Mesenchymal stem cell (in vitro differentiated cells and primary cell): ENCODE results near the gene TMEM86B.

ENCODE experiments used
- DNase-seq: peaks from one replicate; pipeline ENCODE4 v3.0.0-alpha.2; 2013
- H2AFZ ChIP-seq: one replicate; pipeline ENCODE4 v1.6.1; 2013; ENCODE audit warnings: low read depth, mild to moderate bottlenecking, control low read depth, inconsistent platforms, low read length, moderate library complexity
- H2AK5ac ChIP-seq: 2 replicates; pipeline ENCODE4 v1.6.1; 2013; ENCODE audit warnings: low read length, moderate library complexity, mild to moderate bottlenecking, inconsistent platforms; ENCODE audit not compliant: severe bottlenecking
- H2BK120ac ChIP-seq: one replicate; pipeline ENCODE4 v1.6.1; 2013; ENCODE audit warnings: low read depth, mild to moderate bottlenecking, inconsistent platforms, low read length, moderate library complexity
- H2BK12ac ChIP-seq, 2 experiments: one replicate each; pipeline ENCODE4 v1.6.1; 2013; ENCODE audit warnings: inconsistent platforms in 2 of 2, low read length in 2 of 2, mild to moderate bottlenecking in 2 of 2, moderate library complexity in 2 of 2, control low read depth in 1 of 2
- H2BK15ac ChIP-seq: one replicate; pipeline ENCODE4 v1.6.1; 2013; ENCODE audit warnings: mild to moderate bottlenecking, low read depth, inconsistent platforms; ENCODE audit not compliant: poor library complexity, severe bottlenecking
- H2BK5ac ChIP-seq: 2 replicates; pipeline ENCODE4 v1.6.1; 2013; ENCODE audit warnings: low read depth, mild to moderate bottlenecking, low read length, control low read depth, inconsistent platforms; ENCODE audit not compliant: poor library complexity, severe bottlenecking
- H3K14ac ChIP-seq, 2 experiments: one replicate each; pipeline ENCODE4 v1.6.1; 2013; ENCODE audit warnings: inconsistent platforms in 2 of 2, low read length in 2 of 2, control low read depth in 1 of 2, mild to moderate bottlenecking in 1 of 2, moderate library complexity in 1 of 2
- H3K18ac ChIP-seq, 2 experiments: one replicate each; pipeline ENCODE4 v1.6.1; 2013; ENCODE audit warnings: inconsistent platforms in 2 of 2, low read length in 2 of 2, control low read depth in 1 of 2, low read depth in 1 of 2, mild to moderate bottlenecking in 1 of 2
- H3K23ac ChIP-seq, 2 experiments: one replicate each; pipeline ENCODE4 v1.6.1; 2013; ENCODE audit warnings: inconsistent platforms in 2 of 2, low read length in 2 of 2, mild to moderate bottlenecking in 2 of 2, moderate library complexity in 2 of 2, control low read depth in 1 of 2
- H3K27ac ChIP-seq: 2 replicates; pipeline ENCODE4 v1.5.1; 2013; ENCODE audit warnings: mild to moderate bottlenecking, moderate library complexity, low read length, control low read depth, inconsistent platforms; ENCODE audit not compliant: poor library complexity, severe bottlenecking
- H3K27me3 ChIP-seq, 2 experiments: 2 replicates each; pipeline versions ENCODE4 v1.6.1 to v1.7.0; 2013; ENCODE audit warnings: low read length in 2 of 2, mild to moderate bottlenecking in 2 of 2, moderate library complexity in 2 of 2, control low read depth in 1 of 2, inconsistent platforms in 1 of 2; ENCODE audit not compliant: control insufficient read depth in 1 of 2, insufficient read depth in 1 of 2
- H3K36me3 ChIP-seq, 2 experiments: 2 replicates each; pipeline versions ENCODE4 v1.6.1 to v1.7.0; 2013; ENCODE audit warnings: low read length in 2 of 2, control low read depth in 1 of 2, inconsistent platforms in 1 of 2, low read depth in 1 of 2, mild to moderate bottlenecking in 1 of 2; ENCODE audit not compliant: insufficient read depth in 2 of 2, control insufficient read depth in 1 of 2
- H3K4ac ChIP-seq, 2 experiments: one replicate each; pipeline ENCODE4 v1.6.1; 2013; ENCODE audit warnings: inconsistent platforms in 2 of 2, low read length in 2 of 2, mild to moderate bottlenecking in 2 of 2, moderate library complexity in 2 of 2, control low read depth in 1 of 2, low read depth in 1 of 2
- H3K4me1 ChIP-seq: 2 replicates; pipeline ENCODE4 v1.6.1; 2013; ENCODE audit warnings: low read depth, low read length, control low read depth; ENCODE audit not compliant: control insufficient read depth, insufficient read depth
- H3K4me2 ChIP-seq: 2 replicates; pipeline ENCODE4 v1.6.1; 2013; ENCODE audit warnings: low read length, mild to moderate bottlenecking, inconsistent platforms; ENCODE audit not compliant: poor library complexity, severe bottlenecking
- H3K4me3 ChIP-seq, 2 experiments: 2 replicates each; pipeline versions ENCODE4 v1.5.1 to v1.7.0; 2013; ENCODE audit warnings: low read length in 2 of 2, mild to moderate bottlenecking in 2 of 2, control low read depth in 1 of 2, low read depth in 1 of 2; ENCODE audit not compliant: insufficient read depth in 1 of 2
- H3K79me1 ChIP-seq: replicated peaks from 2 replicates; pipeline ENCODE4 v1.6.1; 2013; ENCODE audit warnings: mild to moderate bottlenecking, control low read depth, low read length, inconsistent platforms; ENCODE audit not compliant: poor library complexity, severe bottlenecking
- H3K9ac ChIP-seq: 2 replicates; pipeline ENCODE4 v1.7.0; 2013; ENCODE audit warnings: mild to moderate bottlenecking, low read length, moderate library complexity
- H3K9me3 ChIP-seq: 2 replicates; pipeline ENCODE4 v1.7.0; 2013; ENCODE audit warnings: mild to moderate bottlenecking, low read length; ENCODE audit not compliant: control insufficient read depth
- H4K8ac ChIP-seq: one replicate; pipeline ENCODE4 v1.6.1; 2013; ENCODE audit warnings: inconsistent platforms, mild to moderate bottlenecking, low read length, moderate library complexity
- H4K91ac ChIP-seq: one replicate; pipeline ENCODE4 v1.6.1; 2013; ENCODE audit warnings: mild to moderate bottlenecking, low read length, inconsistent platforms
- WGBS: methylation state at CpG from one replicate; pipeline ENCODE4 v1.1.7; 2013; ENCODE audit warnings: mixed read lengths; 5-methylcytosine and 5-hydroxymethylcytosine counted together

TMEM86B gene

GRCh38 chr19:55224038-55224665, 4.4 kb downstream of the TMEM86B start:
- peak overlapping the region in 1 of 2 experiments; percentile 22 for H2BK12ac ChIP-seq
- H3K4ac ChIP-seq, result no peak overlapping the region
- H3K27ac ChIP-seq, result no peak overlapping the region
- H3K4me2 ChIP-seq, result no peak overlapping the region
- no peaks in the 10 kb centered on the region for H3K9me3 ChIP-seq
- peaks cover 15% of the 10 kb centered on the region for H3K4me1 ChIP-seq
- H3K4me3 ChIP-seq, result no peak overlapping the region
- H4K91ac ChIP-seq, result no peak overlapping the region
- H3K27me3 ChIP-seq, result no peaks in the 10 kb centered on the region
- no peak overlapping the region for H3K18ac ChIP-seq
- no peak overlapping the region for H4K8ac ChIP-seq
- no peak overlapping the region for H2AFZ ChIP-seq
- peaks cover 7% of the 10 kb centered on the region for H3K79me1 ChIP-seq
- peaks cover 33 to 50% of the 10 kb centered on the region in 2 experiments for H3K36me3 ChIP-seq
- 93% methylated on average over 26 of the region's 26 CpGs for WGBS
- H3K23ac ChIP-seq, result no peak overlapping the region
- no peak overlapping the region for H3K14ac ChIP-seq
- no peak overlapping the region for H2AK5ac ChIP-seq
- no peak for DNase-seq
- no peak overlapping the region for H2BK120ac ChIP-seq
- H3K9ac ChIP-seq, result no peak overlapping the region
- H2BK15ac ChIP-seq, result no peak overlapping the region
- H2BK5ac ChIP-seq, result no peak overlapping the region

- Histone ChIP-seq H4K8ac (no peak overlapping the region), H3K9me3 (no peaks in the 10 kb centered on the region), H3K79me1 (peaks cover 3% of the 10 kb centered on the region), H2AFZ (no peak overlapping the region), H3K4me2 (no peak overlapping the region), H4K91ac (no peak overlapping the region), H3K4me1 (peaks cover 8% of the 10 kb centered on the region), H2BK12ac (peak overlapping the region in 1 of 2 experiments; percentile 22), H3K27ac (no peak overlapping the region), H3K4ac (no peak overlapping the region), H3K9ac (no peak overlapping the region), H3K36me3 (peaks cover 28 to 43% of the 10 kb centered on the region in 2 experiments), H3K18ac (no peak overlapping the region), H3K4me3 (no peak overlapping the region), H2AK5ac (no peak overlapping the region), H3K27me3 (no peaks in the 10 kb centered on the region), H3K23ac (no peak overlapping the region), H2BK15ac (no peak overlapping the region), H3K14ac (no peak overlapping the region), H2BK5ac (no peak overlapping the region), H2BK120ac (no peak overlapping the region)
- DNase-seq, result no peak
- 97% methylated on average over 17 of the region's 17 CpGs for WGBS
Measured at GRCh38 chr19:55223291-55224037, 5.1 kb downstream of the TMEM86B start.

- no peak overlapping the region for H3K27ac ChIP-seq
- H3K4me1 ChIP-seq, result peaks cover 11% of the 10 kb centered on the region
- no peaks in the 10 kb centered on the region for H3K9me3 ChIP-seq
- H3K18ac ChIP-seq, result no peak overlapping the region
- no peak overlapping the region for H2BK12ac ChIP-seq
- no peak overlapping the region for H2AK5ac ChIP-seq
- H3K79me1 ChIP-seq, result no peaks in the 10 kb centered on the region
- no peak overlapping the region for H2BK5ac ChIP-seq
- 67% methylated on average over 9 of the region's 9 CpGs for WGBS
- no peak overlapping the region for H3K14ac ChIP-seq
- no peak overlapping the region for H3K4me2 ChIP-seq
- H2BK120ac ChIP-seq, result no peak overlapping the region
- no peak overlapping the region for H2AFZ ChIP-seq
- no peak overlapping the region for H3K4ac ChIP-seq
- no peak overlapping the region for H3K9ac ChIP-seq
- DNase-seq, result no peak
- H3K4me3 ChIP-seq, result no peak overlapping the region
- peaks cover 5 to 15% of the 10 kb centered on the region in 2 experiments for H3K36me3 ChIP-seq
- no peak overlapping the region for H3K23ac ChIP-seq
- H4K91ac ChIP-seq, result no peak overlapping the region
- H3K27me3 ChIP-seq, result no peaks in the 10 kb centered on the region
- no peak overlapping the region for H2BK15ac ChIP-seq
- no peak overlapping the region for H4K8ac ChIP-seq
Measured at GRCh38 chr19:55220525-55220924, 8.0 kb downstream of the TMEM86B start.

- Histone ChIP-seq H3K9me3 (peaks cover 7% of the 10 kb centered on the region), H2AFZ (no peak overlapping the region), H3K18ac (peak overlapping the region; percentile 85 to 87), H3K27me3 (no peaks in the 10 kb centered on the region), H3K14ac (no peak overlapping the region), H3K4me1 (peaks cover 11% of the 10 kb centered on the region), H2BK15ac (peak overlapping the region; percentile 87), H3K4me3 (peak overlapping the region; percentile 47 to 82), H4K8ac (peak overlapping the region; percentile 35), H2BK120ac (peak overlapping the region; percentile 42), H2BK5ac (peak overlapping the region; percentile 37), H3K4me2 (peak overlapping the region; percentile 85), H3K9ac (peak overlapping the region; percentile 80), H3K23ac (no peak overlapping the region), H2BK12ac (peak overlapping the region; percentile 59 to 93), H3K36me3 (no peaks in the 10 kb centered on the region), H2AK5ac (no peak overlapping the region), H3K79me1 (no peaks in the 10 kb centered on the region), H3K4ac (peak overlapping the region; percentile 42 to 60), H4K91ac (peak overlapping the region; percentile 95), H3K27ac (peak overlapping the region; percentile 78)
- peak; percentile 100 for DNase-seq
- 4% methylated on average over 33 of the region's 36 CpGs for WGBS
Measured at GRCh38 chr19:55216461-55217198, 11.9 kb downstream of the TMEM86B start.
